IMR-90 (cell line): Measurements from ENCODE around the gene UBL7.

Experiments
- CEBPB ChIP-seq: IDR thresholded peaks from 2 replicates; pipeline ENCODE4 v1.6.1; 2012; ENCODE audit warnings: low read depth, low read length, improper control_type of control experiment
- CTCF ChIP-seq: conservative IDR thresholded peaks from 2 replicates; pipeline ENCODE4 v1.5.1; 2012; ENCODE audit warnings: mild to moderate bottlenecking, low read depth, low read length, improper control_type of control experiment
- ELK1 ChIP-seq: fragments of 150-350 bp; IDR thresholded peaks from 2 replicates; pipeline ENCODE4 v1.6.1; 2016; ENCODE audit warnings: low read depth, mild to moderate bottlenecking, low read length, moderate library complexity, borderline replicate concordance
- MXI1 ChIP-seq: IDR thresholded peaks from 2 replicates; pipeline ENCODE4 v1.6.1; 2012; ENCODE audit warnings: low read depth, mild to moderate bottlenecking, low read length, moderate library complexity, borderline replicate concordance
- POLR2A ChIP-seq: IDR thresholded peaks from 2 replicates; pipeline ENCODE4 v1.6.1; 2012; ENCODE audit warnings: mild to moderate bottlenecking, low read depth, low read length
- RFX5 ChIP-seq: IDR thresholded peaks from 2 replicates; pipeline ENCODE4 v1.8.0; 2012; ENCODE audit warnings: low read depth, mild to moderate bottlenecking, low read length, moderate library complexity

GRCh38 chr15:74505837-74506514 is 45.0 kb upstream of the UBL7 start:
- TF ChIP-seq MXI1 (no peak), CTCF (no peak), CEBPB (no peak), RFX5 (no peak), POLR2A (no peak), ELK1 (no peak)
